CD14-positive monocyte (primary cell): Measurements from ENCODE around the gene PTK6. TPM values are rescaled to one million over a fixed set of nuclear protein-coding genes. Genes with fewer than 3 reads are reported as not detected.

Source experiments
- DNase-seq, 3 donors: peaks; one replicate each; pipeline ENCODE4 v3.0.0-alpha.2; 2011 to 2022
- H2AFZ ChIP-seq: 2 replicates; pipeline ENCODE4 v1.6.0; 2012; ENCODE audit warnings: mild to moderate bottlenecking, low read depth, low read length, inconsistent platforms; ENCODE audit not compliant: insufficient read depth, poor library complexity, severe bottlenecking
- H3K27ac ChIP-seq, 2 donors: 1 replicate in 1 of 2; 2 replicates in 1 of 2; pipeline ENCODE4 v1.5.1; 2012 to 2013; ENCODE audit warnings: low read length in 2 of 2, control low read depth in 1 of 2, inconsistent platforms in 1 of 2, low read depth in 1 of 2, mild to moderate bottlenecking in 1 of 2
- H3K27me3 ChIP-seq, 2 donors: one replicate each; pipeline versions ENCODE4 v1.6.0 to v1.6.1; 2011 to 2013; ENCODE audit warnings: low read length in 2 of 2; ENCODE audit not compliant: control insufficient read depth in 2 of 2, insufficient read depth in 2 of 2
- H3K36me3 ChIP-seq, 2 donors: replicated peaks in 1 of 2; 1 replicate in 1 of 2; 2 replicates in 1 of 2; pipeline versions ENCODE4 v1.5.1 to v1.6.1; 2012 to 2013; ENCODE audit warnings: low read length in 2 of 2, control low read depth in 1 of 2, inconsistent platforms in 1 of 2, mild to moderate bottlenecking in 1 of 2; ENCODE audit not compliant: insufficient read depth in 2 of 2, control insufficient read depth in 1 of 2
- H3K4me1 ChIP-seq, 2 donors: 1 replicate in 1 of 2; 2 replicates in 1 of 2; pipeline versions ENCODE4 v1.5.1 to v1.6.1; 2012 to 2013; ENCODE audit warnings: low read length in 2 of 2, control low read depth in 1 of 2, inconsistent platforms in 1 of 2, mild to moderate bottlenecking in 1 of 2, moderate library complexity in 1 of 2; ENCODE audit not compliant: insufficient read depth in 2 of 2, control insufficient read depth in 1 of 2
- H3K4me2 ChIP-seq: replicated peaks from 2 replicates; pipeline ENCODE3; 2012; ENCODE audit warnings: low read length, moderate library complexity, mild to moderate bottlenecking; ENCODE audit not compliant: poor library complexity, severe bottlenecking; ENCODE audit errors: extremely low read depth
- H3K4me3 ChIP-seq, 3 experiments: fragments of 200-600 bp in 1 of 3; sonication (generic) in 1 of 3; replicated peaks in 1 of 3; 1 replicate in 2 of 3; 2 replicates in 1 of 3; pipeline ENCODE4 v1.5.1; 2011 to 2013; ENCODE audit warnings: low read length in 3 of 3, mild to moderate bottlenecking in 3 of 3, control low read depth in 2 of 3, low read depth in 2 of 3, inconsistent platforms in 1 of 3, moderate library complexity in 1 of 3
- H3K79me2 ChIP-seq: 2 replicates; pipeline ENCODE4 v1.6.0; 2012; ENCODE audit warnings: mild to moderate bottlenecking, control low read depth, inconsistent platforms, low read length, moderate library complexity; ENCODE audit not compliant: insufficient read depth
- H3K9ac ChIP-seq: 2 replicates; pipeline ENCODE4 v1.6.0; 2017; ENCODE audit warnings: low read length, mild to moderate bottlenecking; ENCODE audit not compliant: insufficient read depth, poor library complexity, severe bottlenecking
- H3K9me3 ChIP-seq, 2 donors: replicated peaks in 1 of 2; 1 replicate in 1 of 2; 2 replicates in 1 of 2; pipeline versions ENCODE4 v1.5.1 to v1.6.1; 2012 to 2013; ENCODE audit warnings: low read length in 2 of 2, control low read depth in 1 of 2; ENCODE audit not compliant: control insufficient read depth in 1 of 2, insufficient read depth in 1 of 2
- H4K20me1 ChIP-seq: 2 replicates; pipeline ENCODE4 v1.6.0; 2012; ENCODE audit warnings: mild to moderate bottlenecking, low read length, control low read depth, moderate library complexity; ENCODE audit not compliant: insufficient read depth
- H3K27ac Mint-ChIP-seq, 7 donors: one replicate each; pipeline ENCODE4 v1.8.0; 2020; ENCODE audit warnings: mild to moderate bottlenecking in 7 of 7, mixed read lengths in 7 of 7, moderate library complexity in 6 of 7, inconsistent platforms in 2 of 7
- H3K27me3 Mint-ChIP-seq, 3 donors: one replicate each; pipeline ENCODE4 v1.8.0; 2021 to 2022; ENCODE audit warnings: low read depth in 3 of 3, mild to moderate bottlenecking in 3 of 3, mixed read lengths in 3 of 3, moderate library complexity in 3 of 3, inconsistent platforms in 1 of 3
- H3K36me3 Mint-ChIP-seq, 2 donors: one replicate each; pipeline ENCODE4 v1.8.0; 2020; ENCODE audit warnings: mixed read lengths in 2 of 2, inconsistent platforms in 1 of 2, mild to moderate bottlenecking in 1 of 2
- H3K4me1 Mint-ChIP-seq: one replicate; pipeline ENCODE4 v1.8.0; 2020; ENCODE audit warnings: mild to moderate bottlenecking, mixed read lengths
- H3K4me3 Mint-ChIP-seq, 2 donors: one replicate each; pipeline ENCODE4 v1.8.0; 2020; ENCODE audit warnings: mild to moderate bottlenecking in 2 of 2, mixed read lengths in 2 of 2, moderate library complexity in 1 of 2
- H3K9me3 Mint-ChIP-seq, 7 donors: one replicate each; pipeline ENCODE4 v1.8.0; 2020 to 2022; ENCODE audit warnings: mixed read lengths in 7 of 7, mild to moderate bottlenecking in 6 of 7, moderate library complexity in 6 of 7, inconsistent platforms in 2 of 7
- CTCF ChIP-seq: fragments of 200-600 bp; IDR thresholded peaks from one replicate; pipeline ENCODE4 v1.8.0; 2022; ENCODE audit warnings: antibody characterized with exemption, mild to moderate bottlenecking
- WGBS: methylation state at CpG from one replicate; pipeline ENCODE4 v1.1.5; 2013; ENCODE audit warnings: missing lambda C conversion rate; ENCODE audit not compliant: insufficient coverage; 5-methylcytosine and 5-hydroxymethylcytosine counted together
- intact Hi-C, 2 donors: fragments of 100-400 bp; cut with micrococcal nuclease; formaldehyde crosslinking; loops; one replicate each; pipeline versions ENCODE4 v1.15.0 to v1.15.1; 2023
- polyA plus RNA-seq, 3 donors: library from polyadenylated mRNA; depleted of rRNA in 1 of 3; unstranded in 2 of 3; stranded (reverse) in 1 of 3; fragments of 300-500 nt in 2 of 3; fragments of >200 nt in 1 of 3; fragmentation: Illumina TruSeq in 2 of 3; gene quantifications; 1 replicate in 2 of 3; 2 replicates in 1 of 3; pipeline ENCODE4 v1.2.3, GENCODE V29; 2012 to 2021

Gene PTK6
- polyA plus RNA-seq, 3 donors = 0.66 to 4.1 (median 1.5) TPM

- Histone ChIP-seq H3K36me3 (peaks cover 7 to 13% of the 10 kb centered on the region in 2 donors), H3K9me3 (no peaks in the 10 kb centered on the region), H3K27ac (no peak overlapping the region), H2AFZ (no peak overlapping the region), H3K9ac (no peak overlapping the region), H3K4me2 (no peak overlapping the region), H3K79me2 (peaks cover 7% of the 10 kb centered on the region), H3K4me3 (no peak overlapping the region), H4K20me1 (peaks cover 19% of the 10 kb centered on the region), H3K27me3 (peaks cover 0 to 56% of the 10 kb centered on the region in 2 donors), H3K4me1 (peaks cover 22 to 31% of the 10 kb centered on the region in 2 donors)
- H3K9me3 Mint-ChIP-seq = peaks cover 0 to 7% (median 0%) of the 10 kb centered on the region in 7 donors
- TF ChIP-seq CTCF = no peak
- H3K27ac Mint-ChIP-seq = no peak overlapping the region
- intact Hi-C loops = loop anchor here in 1 of 2 donors (5.0 kb wide), 2 partner anchors 36 to 39 kb away; partner anchors contain the start of gene PTK6
- H3K36me3 Mint-ChIP-seq = peaks cover 3 to 6% of the 10 kb centered on the region in 2 donors
- H3K27me3 Mint-ChIP-seq = peaks cover 43 to 81% (median 45%) of the 10 kb centered on the region in 3 donors
- DNase-seq = no peak
- 100% methylated on average over 2 of the region's 7 CpGs for WGBS
- peak overlapping the region in 1 of 2 donors; percentile 76 for H3K4me3 Mint-ChIP-seq
- peaks cover 14% of the 10 kb centered on the region for H3K4me1 Mint-ChIP-seq
These were observed 39.1 kb upstream of the PTK6 start for GRCh38 chr20:63576311-63576710.

- Mint-ChIP-seq H3K27me3 (peaks cover 38 to 78% (median 45%) of the 10 kb centered on the region in 3 donors), H3K4me1 (peaks cover 14% of the 10 kb centered on the region), H3K9me3 (peaks cover 0 to 7% (median 0%) of the 10 kb centered on the region in 7 donors), H3K4me3 (peak overlapping the region; percentile 53 to 76), H3K27ac (peak overlapping the region in 2 of 7 donors; percentile 41 to 81), H3K36me3 (peaks cover 5 to 6% of the 10 kb centered on the region in 2 donors)
- Histone ChIP-seq H3K27ac (no peak overlapping the region), H3K4me1 (peaks cover 22 to 32% of the 10 kb centered on the region in 2 donors), H3K9ac (peak overlapping the region; percentile 62), H3K4me2 (peak overlapping the region; percentile 75), H2AFZ (peak overlapping the region; percentile 87), H4K20me1 (peaks cover 30% of the 10 kb centered on the region), H3K27me3 (peaks cover 0 to 59% of the 10 kb centered on the region in 2 donors), H3K79me2 (peaks cover 7% of the 10 kb centered on the region), H3K4me3 (peak overlapping the region in 1 of 3 experiments; percentile 93), H3K9me3 (no peaks in the 10 kb centered on the region), H3K36me3 (peaks cover 7 to 13% of the 10 kb centered on the region in 2 donors)
- intact Hi-C loops = loop anchor here (5.0 kb wide), 3 partner anchors 37 to 162 kb away; partner anchors contain the start of genes LIME1 (in 1 of the 2), PTK6 (in 1 of the 2) and SLC2A4RG (in 1 of the 2)
- 76% methylated on average over 18 of the region's 28 CpGs for WGBS
- no peak for TF ChIP-seq CTCF
- DNase-seq = no peak
These were observed 37.9 kb upstream of the PTK6 start for GRCh38 chr20:63574829-63575743.
